H7 (cell line): Measurements from ENCODE around the gene VPS51. TPM values are rescaled to one million over a fixed set of nuclear protein-coding genes. Genes with fewer than 3 reads are reported as not detected.

Experiments
- total RNA-seq: library from RNA; depleted of rRNA; stranded (reverse); fragments of >200 nt; shearing (Covaris generic); gene quantifications from 2 replicates; pipeline ENCODE4 v1.2.3, GENCODE V29; 2014; rRNA removed

Gene VPS51
- total RNA-seq, 1 experiment from 2014 or later = 162 TPM

Other genes with a start within 250 kb of the VPS51 start
- 23.7 and 30.2 TPM in 2 replicates for gene EHD1, start 217.6 kb upstream of the VPS51 start, total RNA-seq
- 19.3 and 22.5 TPM in 2 replicates for gene ATG2A, start 179.0 kb upstream of the VPS51 start, total RNA-seq
- 5.0 and 6.0 TPM in 2 replicates for gene PPP2R5B, start 171.5 kb upstream of the VPS51 start, total RNA-seq
- gene GPHA2, start 160.3 kb upstream of the VPS51 start, total RNA-seq = 2.4 TPM in 1 of 2 replicates, not detected in the other
- gene MAJIN, start 124.1 kb upstream of the VPS51 start, total RNA-seq = 0.97 and 1.1 TPM in 2 replicates
- 0.55 TPM in 1 of 2 replicates, not detected in the other for gene BATF2, start 99.2 kb upstream of the VPS51 start, total RNA-seq
- 219 and 221 TPM in 2 replicates for gene ARL2, start 82.1 kb upstream of the VPS51 start, total RNA-seq
- 11.8 and 12.7 TPM in 2 replicates for gene SNX15, start 68.8 kb upstream of the VPS51 start, total RNA-seq
- gene SAC3D1, start 55.0 kb upstream of the VPS51 start, total RNA-seq = 15.4 TPM in 2 replicates
- gene NAALADL1, start 37.7 kb upstream of the VPS51 start, total RNA-seq = 1.4 and 2.4 TPM in 2 replicates
- gene CDCA5, start 12.2 kb upstream of the VPS51 start, total RNA-seq = 83.8 and 88.7 TPM in 2 replicates
- 53.8 and 55.3 TPM in 2 replicates for gene ZFPL1, start 12.0 kb upstream of the VPS51 start, total RNA-seq
- gene TM7SF2, start 15.7 kb downstream of the VPS51 start, total RNA-seq = 31.9 and 45.2 TPM in 2 replicates
- gene ZNHIT2, start 21.5 kb downstream of the VPS51 start, total RNA-seq = 14.1 and 22.5 TPM in 2 replicates
- gene FAU, start 25.9 kb downstream of the VPS51 start, total RNA-seq = 779 and 1,014 TPM in 2 replicates
- gene MRPL49, start 26.1 kb downstream of the VPS51 start, total RNA-seq = 89.9 and 93.3 TPM in 2 replicates
- 11.5 and 21.9 TPM in 2 replicates for gene SYVN1, start 38.3 kb downstream of the VPS51 start, total RNA-seq
- gene SPDYC, start 74.0 kb downstream of the VPS51 start, total RNA-seq = 2.0 and 2.3 TPM in 2 replicates
- gene CAPN1, start 85.7 kb downstream of the VPS51 start, total RNA-seq = 160 and 165 TPM in 2 replicates
- gene POLA2, start 165.7 kb downstream of the VPS51 start, total RNA-seq = 27.6 and 35.2 TPM in 2 replicates
- 0.97 and 1.2 TPM in 2 replicates for gene CDC42EP2, start 218.7 kb downstream of the VPS51 start, total RNA-seq
- 65.2 and 69.2 TPM in 2 replicates for gene DPF2, start 237.6 kb downstream of the VPS51 start, total RNA-seq